C4-2B (cell line): ENCODE data around the gene FADS2.

Experiments
- H3K27ac ChIP-seq: fragments of 450-650 bp; 2 replicates; pipeline ENCODE4 v1.5.1; 2017
- CTCF ChIP-seq: fragments of 450-650 bp; conservative IDR thresholded peaks from 2 replicates; pipeline ENCODE4 v1.5.1; 2017; ENCODE audit warnings: mild to moderate bottlenecking
- ZFX ChIP-seq: fragments of 450-650 bp; IDR thresholded peaks from 2 replicates; pipeline ENCODE4 v1.6.1; 2017

FADS2 gene

GRCh38 chr11:61782299-61782698 lies 45.8 kb upstream of the FADS2 start:
- no peak overlapping the region for H3K27ac ChIP-seq
- no peak for TF ChIP-seq ZFX
- no peak for TF ChIP-seq CTCF

- H3K27ac ChIP-seq: no peak overlapping the region
- no peak for TF ChIP-seq CTCF
- no peak for TF ChIP-seq ZFX
Measured at GRCh38 chr11:61782841-61783240, 45.3 kb upstream of the FADS2 start.

GRCh38 chr11:61783717-61784505 lies 44.2 kb upstream of the FADS2 start:
- H3K27ac ChIP-seq: no peak overlapping the region
- no peak for TF ChIP-seq ZFX
- no peak for TF ChIP-seq CTCF

- TF ChIP-seq CTCF: no peak
- TF ChIP-seq ZFX: no peak
- no peak overlapping the region for H3K27ac ChIP-seq
Measured at GRCh38 chr11:61784506-61784805, 43.6 kb upstream of the FADS2 start.

GRCh38 chr11:61785837-61786402 lies 42.2 kb upstream of the FADS2 start:
- no peak overlapping the region for H3K27ac ChIP-seq
- TF ChIP-seq CTCF: no peak
- TF ChIP-seq ZFX: no peak

- H3K27ac ChIP-seq: no peak overlapping the region
- no peak; the same call in 1 of the 2 replicates for TF ChIP-seq CTCF
Measured at GRCh38 chr11:61787928-61788491, 40.1 kb upstream of the FADS2 start.

- H3K27ac ChIP-seq: peak overlapping the region; percentile 97
- no peak for TF ChIP-seq CTCF
- TF ChIP-seq ZFX: no peak
Measured at GRCh38 chr11:61791737-61792309, 36.3 kb upstream of the FADS2 start.
